DMS53 (cell line): Measurements from ENCODE around the gene TADA2B.

Experiments
- DNase-seq: peaks from one replicate; lab custom pipeline; 2025; lab: John Stamatoyannopoulos, UW

TADA2B gene

GRCh38 chr4:7041801-7042502 lies 1.2 kb upstream of the TADA2B start:
- peak; percentile 86 for DNase-seq

DNA sequence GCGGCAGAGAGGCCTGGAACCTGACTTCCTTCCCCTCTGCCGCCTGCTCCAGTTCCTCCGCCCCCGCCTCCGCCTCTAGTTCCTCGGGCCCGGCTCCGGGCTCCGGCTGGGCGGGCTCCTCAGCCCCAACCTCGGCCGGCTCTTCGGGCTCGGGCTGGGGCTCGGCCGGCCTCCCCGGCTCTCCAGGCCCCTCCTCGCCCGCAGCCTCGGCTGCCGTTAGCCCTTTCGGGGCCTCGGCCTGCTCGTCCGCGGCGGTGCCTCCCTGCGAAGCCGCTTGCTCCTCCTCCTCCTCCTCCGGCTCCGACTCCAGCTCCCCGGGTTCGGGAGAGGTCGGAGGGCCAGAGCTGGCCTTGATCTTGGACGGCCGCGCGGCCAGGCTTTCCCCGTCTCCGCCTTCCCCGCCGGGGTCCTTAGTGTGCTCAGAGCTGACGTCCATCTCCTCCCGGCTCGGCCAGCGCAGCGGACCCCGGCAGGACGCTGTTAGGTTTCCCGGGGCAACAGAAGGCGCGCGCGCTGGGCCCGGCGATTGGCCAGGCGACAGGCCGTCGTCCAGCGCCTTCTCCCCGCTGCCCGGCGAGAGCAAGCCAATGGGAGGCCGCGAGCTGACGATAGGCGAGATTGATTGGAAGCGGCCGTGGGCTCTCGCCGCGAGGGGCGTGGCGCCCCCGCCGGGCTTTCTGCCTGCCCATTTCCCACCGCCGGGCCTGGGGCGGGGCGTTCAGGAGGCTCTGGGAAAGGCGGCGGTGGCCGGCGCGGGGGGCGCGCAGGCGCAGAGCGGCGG lies 479 bp upstream of the TADA2B start:
- peak; percentile 100 for DNase-seq

- DNase-seq = no peak
Observed at GRCh38 chr4:7044137-7044930, 1.2 kb downstream of the TADA2B start.

DNA sequence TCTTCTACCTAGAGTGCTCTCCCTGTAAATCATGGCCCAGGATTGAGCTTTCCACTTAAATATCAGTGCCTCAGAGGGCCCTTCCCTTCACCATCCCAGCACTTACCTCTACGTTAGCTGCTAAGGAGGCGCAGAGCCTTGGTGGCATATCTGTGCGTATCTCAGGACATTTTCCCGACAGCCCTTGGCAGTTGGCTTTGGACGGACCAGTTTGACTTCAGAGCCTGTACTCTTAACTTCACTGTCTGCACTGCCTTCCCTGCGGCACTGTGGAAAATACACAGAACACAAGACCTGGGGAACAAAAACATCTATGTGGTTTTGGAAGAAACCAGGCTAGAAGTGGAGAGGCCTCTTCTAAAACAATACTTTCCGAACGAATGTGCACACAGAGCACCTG lies 2.4 kb downstream of the TADA2B start:
- no peak for DNase-seq

DNA sequence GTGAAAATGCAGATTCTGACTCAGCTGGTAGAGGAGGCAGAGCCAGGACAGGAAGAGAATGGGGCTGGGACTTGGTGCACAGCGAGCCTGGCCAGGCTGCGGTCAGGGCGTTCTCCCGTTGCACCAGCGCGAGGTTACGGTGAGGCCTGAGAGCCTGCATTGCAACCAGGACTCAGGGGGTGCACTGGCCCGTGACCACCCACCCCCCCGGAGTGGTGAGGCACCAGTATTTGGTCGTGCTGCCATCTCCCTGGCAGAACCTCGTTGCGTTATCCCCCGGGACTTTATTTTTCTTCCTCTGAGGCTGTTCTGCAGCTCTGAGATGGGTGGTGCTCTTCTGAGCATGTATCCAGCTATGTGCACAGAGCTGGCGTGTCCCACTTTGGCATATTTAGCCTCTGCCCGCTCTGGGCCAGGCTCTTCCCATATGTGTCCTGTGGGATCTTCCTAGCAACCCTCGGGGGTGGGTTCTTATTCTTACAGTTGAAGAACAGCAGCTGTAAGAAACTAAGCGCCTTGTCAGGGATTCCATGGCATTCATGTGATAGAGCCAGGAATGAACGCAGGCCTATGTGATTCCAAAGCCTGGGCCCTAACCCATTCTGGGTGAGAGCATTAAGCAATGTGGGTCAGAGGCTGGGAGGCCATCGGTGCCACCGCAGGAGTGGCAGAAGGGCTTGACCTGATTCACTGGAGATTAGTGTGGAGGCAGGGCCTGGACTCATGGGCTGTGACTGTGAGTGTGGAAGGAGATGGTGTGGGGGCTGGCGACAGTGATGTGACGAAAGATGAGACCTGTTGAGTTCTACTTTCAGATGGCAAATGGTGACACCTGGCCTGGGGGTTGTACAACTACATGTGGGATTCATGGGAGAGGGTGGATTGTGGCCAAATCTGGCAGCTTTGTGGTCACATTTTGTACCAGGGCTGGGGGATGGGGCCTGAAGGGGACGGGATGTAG lies 3.1 kb downstream of the TADA2B start:
- DNase-seq = no peak

DNA sequence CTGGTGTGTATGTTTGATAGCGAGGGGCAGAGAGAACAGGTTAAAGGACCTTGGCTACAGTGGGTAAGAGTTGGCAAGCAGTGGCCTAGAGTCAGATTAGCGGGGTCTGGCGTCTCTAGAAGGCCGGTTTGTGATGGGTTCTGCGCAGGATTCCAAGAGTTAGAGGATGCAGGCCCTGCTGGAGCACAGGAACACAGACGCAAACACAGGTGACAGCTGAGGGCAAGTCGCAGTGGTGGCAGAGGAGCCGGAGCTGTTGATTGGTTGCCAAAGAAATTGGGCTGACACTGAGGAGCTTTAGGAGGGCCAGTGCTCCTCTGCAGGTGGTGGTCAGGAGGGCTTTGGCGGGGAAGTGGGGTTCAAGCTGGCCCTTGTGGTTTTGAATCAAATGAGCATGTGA lies 3.8 kb downstream of the TADA2B start:
- DNase-seq = no peak

DNA sequence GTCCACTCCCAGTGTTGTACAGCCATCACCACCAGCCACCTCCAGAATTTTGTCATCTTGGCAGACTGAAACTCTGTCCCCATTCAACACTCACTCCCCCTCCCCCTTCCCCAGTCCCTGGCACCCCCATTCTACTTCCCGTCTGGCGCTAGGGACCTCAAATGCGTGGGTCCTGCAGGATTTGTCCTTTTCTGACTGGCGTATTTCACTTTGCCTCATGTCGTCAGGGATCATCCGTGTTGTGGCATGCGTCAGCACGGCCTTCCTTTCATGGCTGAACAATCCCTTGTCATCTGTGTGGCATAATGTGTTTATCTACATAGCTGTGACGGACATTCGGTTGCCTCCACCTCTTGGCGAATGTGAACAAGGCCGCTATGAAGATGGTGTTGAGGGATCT lies 5.5 kb downstream of the TADA2B start:
- DNase-seq = no peak

DNA sequence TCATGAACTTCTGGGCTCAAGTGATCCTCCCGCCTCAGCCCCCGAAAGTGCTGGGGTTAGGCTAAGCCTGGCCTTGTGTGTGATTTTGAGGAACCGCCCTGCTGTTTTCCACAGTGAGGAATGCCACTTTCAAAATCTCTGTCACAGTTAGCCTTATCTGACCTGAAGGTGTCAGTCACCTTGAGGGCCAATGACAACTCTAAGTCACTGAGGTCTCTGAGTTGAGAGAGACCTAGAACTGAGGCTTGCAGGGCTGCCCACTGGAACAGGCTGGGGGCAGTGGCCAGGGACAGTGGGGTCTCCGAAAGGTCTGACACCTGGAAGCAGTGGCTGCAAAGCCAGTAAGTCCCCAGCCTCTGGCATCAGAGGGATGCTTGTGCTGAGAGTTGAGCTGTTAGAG lies 6.1 kb downstream of the TADA2B start:
- DNase-seq = no peak

- DNase-seq = no peak
Observed at GRCh38 chr4:7049739-7050138, 6.6 kb downstream of the TADA2B start.

- DNase-seq = no peak
Observed at GRCh38 chr4:7050481-7051143, 7.4 kb downstream of the TADA2B start.

- no peak for DNase-seq
Observed at GRCh38 chr4:7051144-7051495, 7.9 kb downstream of the TADA2B start.

GRCh38 chr4:7051905-7052304 lies 8.7 kb downstream of the TADA2B start:
- no peak for DNase-seq

DNA sequence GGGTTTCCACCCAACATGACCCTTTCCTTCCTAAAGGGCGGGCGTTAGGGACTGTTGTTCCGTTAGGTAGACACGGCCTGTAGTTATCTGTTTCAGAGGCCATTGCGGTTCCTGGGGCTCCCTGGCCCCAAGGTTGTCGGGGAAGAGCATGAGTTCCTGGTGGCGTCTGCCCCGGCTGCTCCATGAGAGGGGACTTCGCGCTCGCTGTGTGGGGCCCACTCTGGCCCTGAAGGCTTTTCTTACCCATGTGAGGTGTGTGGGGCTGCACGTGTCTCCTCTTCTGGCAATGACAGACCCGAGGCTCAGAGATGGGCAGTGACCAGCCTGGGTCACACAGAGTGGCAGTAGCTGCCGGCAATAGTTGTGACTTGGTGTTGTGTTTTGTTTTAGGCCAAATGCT lies 9.1 kb downstream of the TADA2B start:
- no peak for DNase-seq

DNA sequence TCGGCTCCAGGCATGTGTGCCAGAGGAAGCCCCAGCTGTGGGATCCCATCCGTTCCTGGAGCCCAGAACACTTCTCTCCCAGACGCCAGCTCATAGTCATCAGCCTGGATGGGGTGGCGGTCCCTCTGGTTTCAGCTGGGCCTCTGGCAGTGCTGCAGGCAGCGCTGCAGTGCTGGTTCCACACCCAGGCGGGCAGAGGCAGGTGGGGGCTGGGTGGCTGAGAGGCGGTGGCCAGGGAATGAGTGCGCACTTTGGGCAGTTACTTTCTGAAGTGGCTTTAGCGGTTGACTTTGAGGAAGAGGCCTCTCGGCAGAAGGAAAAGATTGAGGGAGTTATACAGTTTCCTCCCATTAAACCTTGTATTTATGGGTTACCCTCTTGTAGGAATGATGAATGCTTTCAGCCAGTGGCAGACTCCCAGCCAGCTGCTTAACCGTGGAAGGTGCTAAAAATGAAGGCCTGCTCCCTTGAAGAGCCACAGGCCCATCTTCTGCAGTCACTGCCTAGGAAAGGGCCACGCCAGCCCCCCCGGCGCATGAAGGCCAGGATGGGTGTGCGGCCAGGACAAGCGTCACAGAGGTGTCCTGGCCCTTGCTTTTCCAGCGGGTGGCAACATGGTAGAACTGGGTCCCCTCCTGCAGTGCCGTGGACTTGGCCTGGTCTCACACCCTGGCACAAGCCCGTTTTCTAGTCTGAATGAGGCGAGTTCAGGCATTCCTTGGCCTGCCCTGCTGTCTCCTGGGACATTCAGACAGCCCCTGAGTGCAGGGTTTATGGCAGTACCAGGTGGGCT lies 9.9 kb downstream of the TADA2B start:
- no peak for DNase-seq

DNA sequence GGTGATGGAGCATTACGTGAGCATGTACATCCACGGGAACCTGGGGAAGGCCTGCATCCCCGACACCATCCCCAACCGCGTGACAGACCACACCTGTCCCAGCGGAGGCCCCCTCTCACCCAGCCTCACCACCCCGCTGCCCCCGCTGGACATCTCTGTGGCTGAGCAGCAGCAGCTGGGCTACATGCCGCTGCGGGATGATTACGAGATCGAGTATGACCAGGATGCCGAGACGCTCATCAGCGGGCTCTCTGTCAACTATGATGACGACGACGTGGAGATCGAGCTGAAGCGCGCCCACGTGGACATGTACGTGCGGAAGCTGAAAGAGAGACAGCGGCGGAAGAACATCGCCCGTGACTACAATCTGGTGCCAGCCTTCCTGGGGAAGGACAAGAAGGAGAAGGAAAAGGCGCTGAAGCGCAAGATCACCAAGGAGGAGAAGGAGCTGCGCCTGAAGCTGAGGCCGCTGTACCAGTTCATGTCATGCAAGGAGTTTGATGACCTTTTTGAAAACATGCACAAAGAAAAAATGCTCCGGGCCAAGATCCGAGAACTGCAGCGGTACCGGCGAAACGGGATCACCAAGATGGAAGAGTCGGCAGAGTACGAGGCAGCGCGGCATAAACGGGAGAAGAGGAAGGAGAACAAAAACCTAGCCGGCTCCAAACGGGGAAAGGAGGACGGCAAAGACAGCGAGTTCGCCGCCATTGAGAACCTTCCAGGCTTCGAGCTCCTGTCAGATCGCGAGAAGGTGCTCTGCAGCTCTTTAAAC lies 11.1 kb downstream of the TADA2B start:
- no peak for DNase-seq

DNA sequence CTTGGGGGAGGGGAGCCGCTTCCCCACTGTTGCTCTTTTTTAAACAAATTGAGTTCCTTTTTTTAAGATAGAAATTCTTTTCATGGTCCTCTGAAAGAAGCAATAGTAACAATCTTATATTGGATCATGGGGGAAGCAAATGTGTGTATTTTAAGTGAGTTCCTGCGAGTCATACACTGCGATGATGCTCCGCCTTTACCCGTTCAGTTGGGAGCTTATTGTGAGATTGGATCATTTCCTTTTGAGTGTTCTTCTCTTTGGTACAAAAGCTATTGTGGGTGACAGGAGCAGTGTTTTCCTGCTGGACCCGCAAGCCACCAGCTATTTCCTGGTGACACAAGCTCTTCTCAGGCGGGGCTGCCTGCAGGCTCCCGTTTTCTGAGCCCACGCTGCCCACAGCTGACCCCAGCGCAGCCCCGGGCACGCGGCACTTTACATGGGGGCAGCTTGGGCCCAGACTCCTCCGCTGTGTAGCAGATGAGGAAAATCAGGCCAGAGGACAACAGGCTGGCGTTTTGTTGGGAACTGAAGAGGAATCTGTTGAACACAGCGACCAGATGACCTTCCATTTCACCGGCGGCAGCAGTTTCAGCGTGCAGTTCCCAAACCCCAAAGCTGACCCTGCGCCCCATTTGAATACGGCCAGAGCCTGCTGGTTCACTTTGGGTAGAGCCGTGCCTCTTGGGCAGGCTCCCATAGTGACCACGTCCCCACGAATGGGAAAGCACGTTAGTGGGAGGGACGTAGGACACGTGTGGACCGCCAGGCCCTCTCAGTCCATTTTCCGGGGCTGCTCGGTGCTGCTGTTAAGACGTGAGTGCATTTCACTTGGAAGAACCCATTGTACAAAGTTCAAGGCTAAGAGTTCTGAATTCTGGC lies 12.2 kb downstream of the TADA2B start:
- no peak for DNase-seq

DNA sequence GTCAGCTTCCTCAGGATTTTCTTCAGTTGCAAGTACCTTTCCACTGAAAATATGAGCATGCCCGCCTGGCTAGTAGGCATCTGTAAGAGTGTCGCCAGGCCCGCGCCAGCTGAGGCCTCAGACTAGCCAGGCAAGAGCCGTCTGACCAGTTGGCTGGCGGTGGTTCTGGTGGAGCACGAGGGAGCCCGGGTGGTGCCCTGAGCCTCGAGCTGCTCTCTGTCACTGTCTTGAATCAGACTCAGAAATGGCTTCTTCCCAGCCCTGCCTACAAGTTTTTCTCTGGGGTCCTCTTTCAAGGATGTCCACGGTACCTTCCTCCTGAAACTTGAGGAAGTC lies 12.8 kb downstream of the TADA2B start:
- DNase-seq = no peak

DNA sequence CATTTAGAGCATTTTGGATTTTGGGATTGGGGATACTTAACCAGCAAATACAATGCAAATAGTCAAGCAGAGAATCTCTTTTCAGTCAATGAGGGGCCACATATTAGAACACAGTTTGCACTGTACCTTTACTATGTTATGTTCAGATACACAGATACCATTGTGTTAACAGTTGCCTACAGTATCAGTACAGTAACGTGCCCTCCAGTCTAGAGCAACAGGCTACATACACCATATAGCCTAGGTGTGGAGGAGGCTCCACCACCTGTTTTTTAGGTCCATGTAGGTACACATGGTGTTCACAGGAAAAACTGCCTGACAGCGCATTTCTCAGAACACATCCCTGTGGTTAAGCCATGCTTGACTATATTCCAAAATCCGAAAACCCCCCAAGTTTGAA lies 15.6 kb downstream of the TADA2B start:
- no peak for DNase-seq

DNA sequence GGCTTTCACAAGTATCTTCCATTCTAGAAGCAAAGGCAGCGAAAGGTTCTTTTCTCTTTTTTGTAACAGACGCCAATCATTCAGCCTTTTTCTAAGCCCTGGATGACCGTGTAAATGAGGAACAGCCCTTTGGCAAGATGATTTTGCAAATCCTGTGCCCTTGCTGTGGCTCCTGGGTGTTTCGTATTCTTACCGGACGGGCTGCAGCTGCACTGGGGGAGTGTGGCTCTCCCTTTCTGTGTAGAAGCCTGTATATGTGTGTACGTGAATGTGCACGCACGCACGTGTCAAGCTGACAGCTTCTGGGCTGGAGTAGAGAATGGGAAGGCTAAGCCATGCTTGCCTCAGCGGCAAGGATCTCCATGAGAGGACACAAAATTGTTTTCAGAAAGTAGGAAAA lies 16.5 kb downstream of the TADA2B start:
- DNase-seq = no peak
